Endothelial cell of umbilical vein (primary cell): Measurements from ENCODE around the gene FABP6. TPM values are rescaled to one million over a fixed set of nuclear protein-coding genes. Genes with fewer than 3 reads are reported as not detected.

Source experiments
- BruUV-seq: library from RNA; stranded (reverse); fragments of 400-500 nt; replicated peaks from 2 replicates; lab custom pipeline; 2021; lab: Mats Ljungman, UMichigan
- CTCF ChIA-PET: fragments of 300-600, 350-600 bp; sonication (Branson Sonifier 250); formaldehyde crosslinking; loops from one replicate; lab custom pipeline; 2021; ENCODE audit warnings: antibody characterized with exemption, inconsistent platforms; lab: Charles Lee
- POLR2A ChIA-PET: fragments of 300-600, 350-600 bp; sonication (Branson Sonifier 250); formaldehyde crosslinking; loops from one replicate; lab custom pipeline; 2021; ENCODE audit warnings: antibody characterized with exemption, inconsistent platforms; lab: Charles Lee
- DNase-seq: peaks from one replicate; pipeline ENCODE4 v3.0.0-alpha.2; 2011; ENCODE audit warnings: low read depth, low spot score
- FAIRE-seq: peaks from 2 replicates; lab custom pipeline; 2011; peaks lifted over from hg19 to GRCh38; lab: Jason Lieb, UNC
- H2AFZ ChIP-seq: 2 replicates; pipeline ENCODE4 v1.6.0; 2012; ENCODE audit warnings: low read depth, low read length, control low read depth, inconsistent platforms
- H3K27ac ChIP-seq: 2 replicates; pipeline ENCODE4 v1.5.1; 2011; ENCODE audit warnings: low read depth, mild to moderate bottlenecking, control low read depth, low read length, moderate library complexity; ENCODE audit not compliant: insufficient read depth
- H3K27me3 ChIP-seq, 2 experiments: 2 replicates each; pipeline versions ENCODE4 v1.6.0 to v1.6.1; 2011; ENCODE audit warnings: low read length in 2 of 2, mixed read lengths in 1 of 2; ENCODE audit not compliant: control insufficient read depth in 2 of 2, insufficient read depth in 2 of 2
- H3K36me3 ChIP-seq, 2 experiments: 2 replicates in 1 of 2; 3 replicates in 1 of 2; pipeline ENCODE4 v1.5.1; 2011; ENCODE audit warnings: low read length in 2 of 2, mild to moderate bottlenecking in 1 of 2, moderate library complexity in 1 of 2; ENCODE audit not compliant: control insufficient read depth in 2 of 2, insufficient read depth in 2 of 2; ENCODE audit errors: extremely low read depth in 1 of 2
- H3K4me1 ChIP-seq: 3 replicates; pipeline ENCODE4 v1.5.1; 2011; ENCODE audit warnings: mild to moderate bottlenecking, low read length; ENCODE audit not compliant: control insufficient read depth, insufficient read depth; ENCODE audit errors: extremely low read depth
- H3K4me2 ChIP-seq: 2 replicates; pipeline ENCODE4 v1.6.1; 2011; ENCODE audit warnings: low read length, control low read depth, mixed read lengths; ENCODE audit not compliant: insufficient read depth
- H3K4me3 ChIP-seq, 3 experiments: fragments of 200-600 bp in 1 of 3; sonication (generic), shearing (Covaris generic) in 1 of 3; replicated peaks in 1 of 3; 2 replicates each; pipeline ENCODE4 v1.5.1; 2011 to 2016; ENCODE audit warnings: control low read depth in 3 of 3, low read length in 3 of 3, mild to moderate bottlenecking in 2 of 3, inconsistent platforms in 1 of 3, low read depth in 1 of 3, moderate library complexity in 1 of 3; ENCODE audit not compliant: insufficient read depth in 1 of 3
- H3K79me2 ChIP-seq: 2 replicates; pipeline ENCODE4 v1.6.0; 2012; ENCODE audit warnings: low read length, inconsistent platforms; ENCODE audit not compliant: control insufficient read depth, insufficient read depth
- H3K9ac ChIP-seq: replicated peaks from 2 replicates; pipeline ENCODE3; 2011; ENCODE audit warnings: low read length, control low read depth; ENCODE audit not compliant: insufficient read depth; ENCODE audit errors: extremely low read depth
- H3K9me1 ChIP-seq: replicated peaks from 3 replicates; pipeline ENCODE4 v1.6.0; 2011; ENCODE audit warnings: mild to moderate bottlenecking, low read length; ENCODE audit not compliant: control insufficient read depth, insufficient read depth; ENCODE audit errors: extremely low read depth
- H3K9me3 ChIP-seq: replicated peaks from 2 replicates; pipeline ENCODE4 v1.5.1; 2012; ENCODE audit warnings: low read length, inconsistent platforms; ENCODE audit not compliant: control insufficient read depth, insufficient read depth
- H4K20me1 ChIP-seq: replicated peaks from 2 replicates; pipeline ENCODE3; 2011; ENCODE audit warnings: mild to moderate bottlenecking, low read length; ENCODE audit not compliant: control insufficient read depth, insufficient read depth; ENCODE audit errors: extremely low read depth
- EZH2 ChIP-seq: IDR thresholded peaks from 2 replicates; pipeline ENCODE4 v1.6.1; 2012; ENCODE audit warnings: borderline replicate concordance, low read depth, mild to moderate bottlenecking, moderate library complexity, low read length, inconsistent platforms; ENCODE audit not compliant: severe bottlenecking
- FOS ChIP-seq: IDR thresholded peaks from 2 replicates; pipeline ENCODE4 v1.6.1; 2011; ENCODE audit warnings: mild to moderate bottlenecking, low read length, moderate library complexity, borderline replicate concordance; ENCODE audit not compliant: insufficient read depth
- GATA2 ChIP-seq: IDR thresholded peaks from 2 replicates; pipeline ENCODE4 v1.7.0; 2011; ENCODE audit warnings: low read depth, mild to moderate bottlenecking, moderate library complexity, mixed read lengths, low read length; ENCODE audit not compliant: insufficient read length, insufficient read depth
- JUN ChIP-seq: IDR thresholded peaks from 2 replicates; pipeline ENCODE4 v1.6.1; 2011; ENCODE audit warnings: borderline replicate concordance, low read depth; ENCODE audit not compliant: insufficient read length, insufficient read depth
- MYC ChIP-seq: IDR thresholded peaks from one replicate; pipeline ENCODE4 v1.6.1; 2011; ENCODE audit warnings: mild to moderate bottlenecking, low read depth, low read length
- POLR2A ChIP-seq: IDR thresholded peaks from 2 replicates; pipeline ENCODE4 v1.6.1; 2012; ENCODE audit warnings: low read depth, mild to moderate bottlenecking, control low read depth, low read length
- POLR2AphosphoS5 ChIP-seq: IDR thresholded peaks from 2 replicates; pipeline ENCODE4 v1.6.1; 2012; ENCODE audit warnings: low read depth, mild to moderate bottlenecking, control low read depth, low read length, moderate library complexity; ENCODE audit not compliant: insufficient read depth
- dilution Hi-C: fragments of 300-500 bp; cut with MboI; formaldehyde crosslinking; loops from one replicate; pipeline ENCODE4 v1.15.0; 2019; ENCODE audit warnings: low sequenced_read_pairs; ENCODE audit not compliant: extremely low pct_ligation_motif_present
- intact Hi-C: fragments of 100-400 bp; cut with micrococcal nuclease; formaldehyde crosslinking; loops from one replicate; pipeline ENCODE4 v1.10.0; 2022
- polyA plus RNA-seq, 4 experiments: library from polyadenylated mRNA; depleted of rRNA in 3 of 4; stranded (reverse) in 3 of 4; unstranded in 1 of 4; fragments of >200 nt; gene quantifications; 2 replicates each; pipeline versions ENCODE4 v1.2.1 to v1.2.3, GENCODE V29; 2011 to 2012; ENCODE audit warnings: missing spikeins in 1 of 4
- total RNA-seq: library from RNA; stranded (reverse); gene quantifications from 2 replicates; pipeline ENCODE4 v1.2.3, GENCODE V29; 2021
- TF ChIP-seq, protein P1 (sequence below), 2 donors: IDR thresholded peaks; 1 replicate in 1 of 2; 2 replicates in 1 of 2; pipeline ENCODE4 v1.5.1; 2011; ENCODE audit warnings: low read length in 2 of 2, mild to moderate bottlenecking in 2 of 2, moderate library complexity in 2 of 2, control low read depth in 1 of 2, inconsistent platforms in 1 of 2, low read depth in 1 of 2; ENCODE audit not compliant: insufficient read depth in 1 of 2; ENCODE audit errors: extremely low read depth in 1 of 2
- TF ChIP-seq, protein P2 (sequence below): IDR thresholded peaks from 2 replicates; pipeline ENCODE4 v1.6.1; 2011; ENCODE audit not compliant: insufficient read depth, insufficient read length

The FABP6 gene
- total and polyA plus RNA-seq, 2 donors (not counting 3 experiments of a cell fraction or from before 2014, with no cell fraction given), result not detected

DNA sequence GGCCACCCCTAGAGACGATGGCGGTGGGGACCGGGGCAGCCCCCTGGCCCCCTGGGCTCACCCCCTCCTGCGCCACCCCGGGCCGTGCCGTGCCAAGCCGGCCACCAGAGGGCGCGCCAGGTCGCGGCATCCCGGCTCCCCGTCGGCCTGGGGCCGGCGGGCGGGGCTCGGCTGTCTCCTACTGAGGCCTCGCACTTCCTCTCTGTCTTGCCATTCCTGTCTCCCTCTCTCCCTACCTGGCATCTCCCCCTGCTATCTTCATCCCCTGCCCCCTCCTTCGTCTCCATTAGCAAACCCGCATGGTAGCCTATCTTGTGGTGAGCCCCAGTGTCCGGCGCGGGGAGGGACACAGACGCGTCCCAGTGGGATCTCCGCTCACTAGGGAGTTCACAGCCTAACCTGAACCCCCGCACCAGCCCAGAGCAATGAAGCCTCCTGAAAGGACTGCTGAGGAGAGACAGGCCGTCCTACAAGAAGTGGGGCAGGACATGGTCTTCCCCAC is 29.8 kb upstream of the FABP6 start:
- dilution Hi-C loops (no loop called here), intact Hi-C loops (loop anchor here (1.0 to 5.0 kb wide), 6 partner anchors 63 to 192 kb away; partner anchors contain the start of gene PWWP2A)
- Histone ChIP-seq H3K4me3 (peak overlapping the region in 1 of 3 experiments; percentile 35), H3K36me3 (no peaks in the 10 kb centered on the region), H3K9ac (no peak overlapping the region), H3K4me1 (peaks cover 12% of the 10 kb centered on the region), H4K20me1 (no peaks in the 10 kb centered on the region), H3K27ac (no peak overlapping the region), H3K79me2 (no peaks in the 10 kb centered on the region), H3K4me2 (peak overlapping the region; percentile 56), H3K9me1 (no peaks in the 10 kb centered on the region), H3K9me3 (no peaks in the 10 kb centered on the region), H2AFZ (peak overlapping the region; percentile 95), H3K27me3 (no peaks in the 10 kb centered on the region)
- peak; percentile 42 for DNase-seq
- POLR2A ChIA-PET, result no interaction called here
- FAIRE-seq, result peak; percentile 60
- TF ChIP-seq POLR2AphosphoS5 (peak; percentile 29), JUN (no peak), MYC (no peak)
- TF ChIP-seq, protein P1, sequence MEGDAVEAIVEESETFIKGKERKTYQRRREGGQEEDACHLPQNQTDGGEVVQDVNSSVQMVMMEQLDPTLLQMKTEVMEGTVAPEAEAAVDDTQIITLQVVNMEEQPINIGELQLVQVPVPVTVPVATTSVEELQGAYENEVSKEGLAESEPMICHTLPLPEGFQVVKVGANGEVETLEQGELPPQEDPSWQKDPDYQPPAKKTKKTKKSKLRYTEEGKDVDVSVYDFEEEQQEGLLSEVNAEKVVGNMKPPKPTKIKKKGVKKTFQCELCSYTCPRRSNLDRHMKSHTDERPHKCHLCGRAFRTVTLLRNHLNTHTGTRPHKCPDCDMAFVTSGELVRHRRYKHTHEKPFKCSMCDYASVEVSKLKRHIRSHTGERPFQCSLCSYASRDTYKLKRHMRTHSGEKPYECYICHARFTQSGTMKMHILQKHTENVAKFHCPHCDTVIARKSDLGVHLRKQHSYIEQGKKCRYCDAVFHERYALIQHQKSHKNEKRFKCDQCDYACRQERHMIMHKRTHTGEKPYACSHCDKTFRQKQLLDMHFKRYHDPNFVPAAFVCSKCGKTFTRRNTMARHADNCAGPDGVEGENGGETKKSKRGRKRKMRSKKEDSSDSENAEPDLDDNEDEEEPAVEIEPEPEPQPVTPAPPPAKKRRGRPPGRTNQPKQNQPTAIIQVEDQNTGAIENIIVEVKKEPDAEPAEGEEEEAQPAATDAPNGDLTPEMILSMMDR (IDR thresholded peaks at IDR 0.05; ENCODE audit: extremely low read depth in 1 of 2, insufficient read depth in 1 of 2, low read depth in 1 of 2, low read length in 2 of 2), result peak; percentile 85 to 93
- no TSS peak for BruUV-seq
- CTCF ChIA-PET, result interaction anchor here (1.0 to 5.8 kb wide), 10 partner anchors 10 to 194 kb away, joined by 3 to 73 read pairs (median 6); partner anchors contain the start of gene PWWP2A

DNA sequence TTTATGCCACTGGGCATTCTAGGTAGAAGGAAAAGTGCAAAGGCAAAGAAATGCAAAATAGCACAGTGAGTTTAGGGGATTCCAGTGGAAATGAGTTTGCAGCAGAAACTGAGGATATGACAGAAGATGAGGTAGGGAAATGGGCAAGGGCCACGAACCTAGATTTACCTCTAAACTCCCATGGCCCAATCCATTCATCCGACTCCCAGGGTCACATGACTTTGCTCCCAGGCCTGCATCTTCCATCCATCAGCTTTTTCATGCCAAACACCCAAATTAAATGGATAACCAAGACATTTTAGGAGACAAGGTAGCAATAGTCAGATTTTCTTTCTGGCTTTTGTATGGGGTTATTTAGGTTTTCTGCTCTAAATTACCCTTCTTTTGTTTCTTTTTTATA is 22.2 kb upstream of the FABP6 start:
- FAIRE-seq (no peak), DNase-seq (no peak)
- Histone ChIP-seq H3K27ac (no peak overlapping the region), H3K4me3 (no peak overlapping the region), H3K9me3 (no peaks in the 10 kb centered on the region), H3K36me3 (no peaks in the 10 kb centered on the region), H3K9ac (no peak overlapping the region), H3K4me2 (no peak overlapping the region), H3K79me2 (no peaks in the 10 kb centered on the region), H3K4me1 (no peaks in the 10 kb centered on the region), H3K27me3 (no peaks in the 10 kb centered on the region), H2AFZ (no peak overlapping the region), H3K9me1 (no peaks in the 10 kb centered on the region), H4K20me1 (no peaks in the 10 kb centered on the region)
- TF ChIP-seq POLR2AphosphoS5 (no peak), JUN (no peak), EZH2 (no peak), FOS (no peak), GATA2 (no peak), POLR2A (no peak), MYC (no peak)
- TF ChIP-seq, protein P1 (IDR thresholded peaks at IDR 0.05; ENCODE audit: extremely low read depth in 1 of 2, insufficient read depth in 1 of 2, low read depth in 1 of 2, low read length in 2 of 2), result no peak
- TF ChIP-seq, protein P2, sequence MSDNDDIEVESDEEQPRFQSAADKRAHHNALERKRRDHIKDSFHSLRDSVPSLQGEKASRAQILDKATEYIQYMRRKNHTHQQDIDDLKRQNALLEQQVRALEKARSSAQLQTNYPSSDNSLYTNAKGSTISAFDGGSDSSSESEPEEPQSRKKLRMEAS, result no peak
- CTCF ChIA-PET, result interaction anchor here (1.6 kb wide), 1 partner anchor 185 kb away, joined by 3 read pairs; no protein-coding TSS in a partner anchor
- POLR2A ChIA-PET, result no interaction called here
- dilution Hi-C loops (no loop called here), intact Hi-C loops (no loop called here)
- BruUV-seq, result no TSS peak
